HTR-8/SVneo (cell line): ENCODE measurements around the gene GABRB1.

Source experiments
- DNase-seq: peaks from one replicate; pipeline ENCODE4 v3.0.0; 2011; ENCODE audit warnings: low spot score, mixed read lengths; ENCODE audit not compliant: insufficient read length
- FAIRE-seq: peaks from 2 replicates; lab custom pipeline; 2011; peaks lifted over from hg19 to GRCh38; lab: Jason Lieb, UNC

Gene GABRB1

GRCh38 chr4:47442980-47443379 is 411.6 kb downstream of the GABRB1 start:
- FAIRE-seq, result no peak
- no peak for DNase-seq

GRCh38 chr4:47444031-47444430 is 412.7 kb downstream of the GABRB1 start:
- FAIRE-seq (no peak), DNase-seq (no peak)

DNA sequence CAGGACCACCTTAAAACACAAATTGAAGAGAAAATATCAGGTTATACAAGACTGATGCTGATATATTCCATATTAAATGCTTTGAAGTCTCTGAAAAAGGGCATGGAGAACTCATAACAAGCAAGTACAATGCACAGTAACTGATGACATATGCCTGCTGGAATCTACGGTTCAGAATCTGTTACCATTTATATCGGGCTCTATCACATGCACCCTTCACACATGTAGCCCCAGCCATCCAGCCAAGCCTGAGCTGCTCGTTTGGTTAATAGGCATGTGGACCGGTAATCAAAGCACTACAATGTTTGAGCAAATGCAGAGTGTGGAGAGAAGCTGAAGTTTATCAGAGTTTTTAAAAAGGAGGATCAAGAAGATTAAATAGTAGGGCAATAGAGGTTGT is 420.3 kb downstream of the GABRB1 start:
- DNase-seq (no peak), FAIRE-seq (no peak)

- FAIRE-seq, result no peak
- no peak for DNase-seq
Measured at GRCh38 chr4:47462799-47463234, 431.4 kb downstream of the GABRB1 start.

DNA sequence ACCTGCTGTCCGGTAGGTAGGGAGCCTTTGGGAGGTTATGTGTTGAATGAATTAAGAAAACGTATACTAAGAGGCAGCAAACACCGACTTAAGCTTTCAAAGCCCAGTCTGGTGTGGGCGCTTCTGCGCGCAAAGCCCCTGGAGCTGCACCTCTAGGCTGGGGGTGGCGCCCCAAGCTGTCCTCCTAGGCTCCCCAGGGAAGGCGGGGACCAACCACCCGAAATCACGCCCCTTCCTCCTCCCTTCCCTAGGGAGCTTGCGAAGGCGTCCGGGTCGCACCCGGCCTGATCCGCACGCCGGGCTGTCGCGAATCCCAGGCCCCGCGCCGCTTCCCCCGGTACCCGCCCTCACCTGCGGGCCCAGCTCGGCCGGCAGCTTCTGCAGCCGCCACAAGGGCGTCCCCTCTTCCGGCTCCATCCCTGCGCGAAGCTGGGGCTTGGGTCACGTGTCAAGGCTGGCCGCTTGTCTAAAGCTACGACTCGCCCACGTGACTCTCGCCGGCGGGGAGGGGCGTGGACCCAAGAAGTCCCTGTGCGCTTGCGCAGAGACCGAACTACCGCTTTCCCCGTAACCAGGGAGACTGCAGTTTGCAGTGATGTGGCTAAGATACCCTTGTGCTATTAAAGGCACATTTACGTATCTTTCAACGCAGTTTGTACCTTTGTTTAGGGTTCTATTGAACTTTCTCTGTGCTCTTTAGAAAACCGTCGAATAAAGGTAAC is 432.0 kb downstream of the GABRB1 start, which contains the start of gene COMMD8:
TSS of gene COMMD8 (minus strand) at position 468 of the 722 bp plus-strand sequence. CDS start at position 417, 51 bp downstream.
- peak; percentile 97 for FAIRE-seq
- DNase-seq, result peak; percentile 94

DNA sequence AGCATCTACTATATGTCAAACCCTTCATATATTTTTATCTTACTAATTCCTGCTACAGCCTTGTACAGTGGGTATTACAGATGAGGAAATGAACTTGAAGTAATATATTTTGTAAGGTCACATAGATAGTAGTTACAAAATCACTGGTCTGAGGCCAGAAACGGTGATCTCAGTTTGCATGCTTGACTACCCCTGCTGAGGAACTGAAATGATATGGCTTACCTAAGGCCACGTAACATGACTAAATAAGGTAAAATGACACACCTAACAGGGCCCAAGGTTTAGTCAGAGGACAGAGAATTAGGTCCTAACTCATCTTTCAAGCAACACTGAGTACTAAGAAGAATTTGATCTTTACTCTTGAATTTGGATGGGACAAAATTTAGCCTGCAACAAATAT is 433.6 kb downstream of the GABRB1 start:
- DNase-seq (no peak), FAIRE-seq (no peak)

DNA sequence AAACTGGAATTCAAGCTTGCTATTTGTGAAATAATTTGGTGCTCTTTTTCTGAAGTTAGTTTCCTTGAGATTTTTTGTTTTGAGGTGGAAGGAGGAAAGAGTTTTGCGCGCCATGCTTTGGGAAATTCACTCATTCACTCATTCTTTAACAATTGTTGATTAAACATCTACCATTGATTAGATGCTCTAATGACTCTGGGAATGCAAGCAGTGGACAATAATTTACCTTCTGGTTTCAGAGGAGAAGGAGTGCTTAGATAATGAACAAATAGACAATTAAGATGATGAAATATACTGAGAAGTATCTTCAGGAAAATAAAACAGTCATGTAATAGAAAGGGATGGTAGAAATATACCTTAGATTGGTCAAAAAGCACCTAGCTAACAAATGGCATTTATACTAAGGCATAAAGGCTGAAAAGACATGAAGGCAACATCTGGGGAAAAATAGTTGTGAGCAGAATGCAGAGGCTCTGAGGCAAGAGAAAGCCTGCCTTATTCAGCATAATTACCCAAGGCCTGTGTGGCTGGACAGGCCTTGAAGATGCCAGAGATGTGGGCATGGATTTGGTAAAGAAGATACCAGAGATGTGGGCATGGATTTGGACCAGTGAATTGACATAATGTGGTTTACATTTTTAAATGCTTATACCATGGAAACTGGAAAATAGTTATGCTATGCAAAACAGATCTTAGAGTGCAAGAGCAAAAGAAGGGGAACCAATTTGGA is 434.9 kb downstream of the GABRB1 start:
- no peak for FAIRE-seq
- no peak for DNase-seq

- FAIRE-seq (no peak), DNase-seq (no peak)
Measured at GRCh38 chr4:47468706-47469365, 437.5 kb downstream of the GABRB1 start.

- FAIRE-seq, result no peak
- no peak for DNase-seq
Measured at GRCh38 chr4:47469951-47470350, 438.6 kb downstream of the GABRB1 start.

- no peak for FAIRE-seq
- no peak for DNase-seq
Measured at GRCh38 chr4:47471064-47471463, 439.7 kb downstream of the GABRB1 start.

DNA sequence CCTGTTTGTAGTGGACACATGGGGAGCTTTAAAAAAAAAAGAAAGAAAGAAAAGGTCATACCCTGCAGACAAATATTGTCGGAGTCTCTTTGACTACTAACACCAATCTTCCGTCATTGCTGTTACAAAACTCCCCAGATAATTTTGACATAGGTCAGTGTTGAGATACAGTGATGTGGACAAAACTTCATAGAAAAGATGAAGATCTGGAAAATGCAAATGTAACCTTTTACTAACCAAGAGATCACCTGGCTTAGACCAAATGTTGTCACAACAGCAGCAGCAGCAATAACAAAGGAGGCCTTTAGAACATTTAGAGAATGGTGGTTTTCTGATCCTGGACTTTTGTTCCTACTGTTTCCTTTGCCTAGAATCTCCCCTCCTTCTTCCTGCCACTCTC is 440.2 kb downstream of the GABRB1 start:
- FAIRE-seq (no peak), DNase-seq (no peak)

DNA sequence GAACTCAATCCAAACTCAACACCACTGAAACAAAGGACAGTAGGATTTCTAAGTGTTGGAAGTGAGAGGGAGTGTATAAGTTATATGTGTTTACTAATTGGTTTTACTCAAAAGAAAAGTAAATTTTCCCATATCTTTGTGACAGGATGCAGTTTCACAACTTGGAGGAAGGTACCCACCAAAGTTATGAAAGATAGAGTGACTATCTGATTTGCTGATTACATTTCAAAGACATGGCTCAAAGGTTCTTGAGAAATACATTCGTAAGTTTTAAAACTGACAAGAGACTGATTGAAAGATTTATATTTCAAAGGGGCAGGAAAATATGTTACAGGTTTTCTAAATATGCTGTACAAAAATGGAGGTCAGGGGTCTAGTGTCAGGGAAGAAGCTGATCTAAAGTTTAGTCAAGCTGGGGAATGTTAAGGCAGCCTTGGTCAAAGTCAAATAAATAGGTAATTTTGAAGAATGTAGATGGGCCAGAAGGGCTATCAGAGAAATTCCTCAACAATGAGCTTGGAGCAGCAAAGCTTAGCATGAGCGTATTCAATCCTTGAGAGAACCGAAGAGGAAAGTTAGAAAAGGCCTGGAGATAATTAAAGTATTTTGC is 441.9 kb downstream of the GABRB1 start:
- no peak for FAIRE-seq
- DNase-seq, result no peak

- FAIRE-seq, result no peak
Measured at GRCh38 chr4:47474799-47475198, 443.4 kb downstream of the GABRB1 start.

GRCh38 chr4:47475411-47475810 is 444.0 kb downstream of the GABRB1 start:
- DNase-seq, result no peak
- FAIRE-seq, result no peak

More at GRCh38 chr4:47474799-47475198, 443.4 kb downstream of the GABRB1 start:
- no peak for DNase-seq
